Fibroblast of mammary gland (primary cell): Measurements from ENCODE around the gene EVI5L.

Experiments used
- DNase-seq: peaks from one replicate; pipeline ENCODE4 v3.0.0-alpha.2; 2010; ENCODE audit warnings: low read depth
- H3K4me3 ChIP-seq: 2 replicates; pipeline ENCODE4 v1.5.1; 2011; ENCODE audit warnings: low read depth, mild to moderate bottlenecking, low read length, moderate library complexity; ENCODE audit not compliant: control insufficient read depth
- CTCF ChIP-seq: conservative IDR thresholded peaks from 2 replicates; pipeline ENCODE4 v1.5.1; 2011; ENCODE audit warnings: low read depth, low read length, inconsistent platforms; ENCODE audit not compliant: control insufficient read depth, insufficient read depth

The EVI5L gene

GRCh38 chr19:7908078-7908699 lies 78.2 kb downstream of the EVI5L start:
- H3K4me3 ChIP-seq, result no peak overlapping the region
- TF ChIP-seq CTCF, result no peak
- DNase-seq, result no peak

- DNase-seq, result no peak
- no peak overlapping the region for H3K4me3 ChIP-seq
- TF ChIP-seq CTCF, result no peak
Observed at GRCh38 chr19:7908742-7909461, 78.9 kb downstream of the EVI5L start.

GRCh38 chr19:7909471-7910067 lies 79.6 kb downstream of the EVI5L start:
- H3K4me3 ChIP-seq, result no peak overlapping the region
- no peak for DNase-seq
- TF ChIP-seq CTCF, result no peak

GRCh38 chr19:7910321-7911161 lies 80.5 kb downstream of the EVI5L start:
- no peak for DNase-seq
- TF ChIP-seq CTCF, result no peak
- H3K4me3 ChIP-seq, result no peak overlapping the region

GRCh38 chr19:7911508-7912143 lies 81.6 kb downstream of the EVI5L start:
- H3K4me3 ChIP-seq, result no peak overlapping the region
- no peak for TF ChIP-seq CTCF
- DNase-seq, result no peak

- TF ChIP-seq CTCF, result no peak
Observed at GRCh38 chr19:7912144-7912696, 82.2 kb downstream of the EVI5L start.

More at GRCh38 chr19:7912144-7912696, 82.2 kb downstream of the EVI5L start:
- no peak for DNase-seq
- H3K4me3 ChIP-seq, result no peak overlapping the region
